ENCODE measurements around the gene LZTS2.

GRCh38 chr10:100972904-100973535 lies 26.6 kb upstream of the LZTS2 start:
- TF ChIP-seq CTCF (IDR thresholded peaks at IDR 0.05) (no peak), POLR2A (IDR thresholded peaks at IDR 0.05) (no peak)

All from uterus (tissue), 2 donors.